ENCODE measurements around the gene ATXN1.

DNA sequence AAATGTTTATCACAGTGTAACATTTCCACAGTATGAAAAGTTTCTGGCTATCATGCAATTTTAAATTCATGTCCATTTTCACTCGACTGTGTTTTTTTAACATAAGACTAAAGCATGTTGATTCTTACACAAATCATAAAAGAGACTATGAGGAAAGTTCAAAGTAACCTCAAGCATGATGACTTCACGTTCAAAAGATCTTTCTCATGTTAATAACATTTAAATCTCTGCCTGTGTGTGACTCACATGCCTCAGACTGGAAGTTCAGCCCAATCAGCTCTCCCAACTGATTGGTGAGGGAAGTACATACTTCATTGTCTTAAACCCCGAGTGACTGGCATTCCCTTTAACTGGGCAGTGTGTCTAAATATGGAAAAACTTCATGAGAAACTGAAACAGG lies 37.4 kb downstream of the ATXN1 start:
- TF ChIP-seq, protein P1, sequence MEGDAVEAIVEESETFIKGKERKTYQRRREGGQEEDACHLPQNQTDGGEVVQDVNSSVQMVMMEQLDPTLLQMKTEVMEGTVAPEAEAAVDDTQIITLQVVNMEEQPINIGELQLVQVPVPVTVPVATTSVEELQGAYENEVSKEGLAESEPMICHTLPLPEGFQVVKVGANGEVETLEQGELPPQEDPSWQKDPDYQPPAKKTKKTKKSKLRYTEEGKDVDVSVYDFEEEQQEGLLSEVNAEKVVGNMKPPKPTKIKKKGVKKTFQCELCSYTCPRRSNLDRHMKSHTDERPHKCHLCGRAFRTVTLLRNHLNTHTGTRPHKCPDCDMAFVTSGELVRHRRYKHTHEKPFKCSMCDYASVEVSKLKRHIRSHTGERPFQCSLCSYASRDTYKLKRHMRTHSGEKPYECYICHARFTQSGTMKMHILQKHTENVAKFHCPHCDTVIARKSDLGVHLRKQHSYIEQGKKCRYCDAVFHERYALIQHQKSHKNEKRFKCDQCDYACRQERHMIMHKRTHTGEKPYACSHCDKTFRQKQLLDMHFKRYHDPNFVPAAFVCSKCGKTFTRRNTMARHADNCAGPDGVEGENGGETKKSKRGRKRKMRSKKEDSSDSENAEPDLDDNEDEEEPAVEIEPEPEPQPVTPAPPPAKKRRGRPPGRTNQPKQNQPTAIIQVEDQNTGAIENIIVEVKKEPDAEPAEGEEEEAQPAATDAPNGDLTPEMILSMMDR (IDR thresholded peaks at IDR 0.05; ENCODE audit: insufficient read depth, low read length, poor library complexity, severe bottlenecking), result no peak
- no peak for TF ChIP-seq EZH2phosphoT487 (conservative IDR thresholded peaks at IDR 0.05; ENCODE audit: low read length)
